Measurements from ENCODE around the gene LIPC. TPM values are rescaled to one million over a fixed set of nuclear protein-coding genes. Genes with fewer than 3 reads are reported as not detected.

LIPC gene
- total and polyA plus RNA-seq, 9 of the 15 experiments (the other 6 are each of a cell fraction or from before 2014, with no cell fraction given): 0.07 to 0.41 (median 0.11) TPM; not detected in 2

DNA sequence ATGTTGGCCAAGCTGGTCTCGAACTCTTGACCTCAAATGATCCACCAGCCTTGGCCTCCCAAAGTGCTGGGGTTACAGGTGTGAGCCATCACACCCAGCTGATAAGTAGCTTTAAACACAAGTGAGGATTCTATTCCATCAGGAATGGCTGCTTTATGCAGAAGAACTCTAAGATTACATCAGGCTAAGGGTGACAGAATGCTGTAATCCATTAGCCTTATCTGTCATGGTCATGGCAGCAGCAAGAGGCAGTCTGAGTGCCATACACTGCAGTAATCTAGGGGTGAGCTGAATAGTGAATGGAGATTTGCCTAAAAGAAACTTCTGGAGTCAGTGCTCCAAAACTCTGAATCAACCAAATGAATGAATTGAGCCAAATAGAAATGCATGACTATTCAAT is 39.6 kb downstream of the LIPC start (continued):
- TF ChIP-seq FOXJ2 (tag; IDR thresholded peaks at IDR 0.05) (0 out of 2 replicates have a peak, but pooled peaks have one; percentile 40), TRIM24 (IDR thresholded peaks at IDR 0.05) (peak in 1 of 2 experiments; percentile 14; a peak in 1 of 4 replicates), ZNF311 (CRISPR knock-in tag; IDR thresholded peaks at IDR 0.05) (no peak)
- TF ChIP-seq, protein P1, sequence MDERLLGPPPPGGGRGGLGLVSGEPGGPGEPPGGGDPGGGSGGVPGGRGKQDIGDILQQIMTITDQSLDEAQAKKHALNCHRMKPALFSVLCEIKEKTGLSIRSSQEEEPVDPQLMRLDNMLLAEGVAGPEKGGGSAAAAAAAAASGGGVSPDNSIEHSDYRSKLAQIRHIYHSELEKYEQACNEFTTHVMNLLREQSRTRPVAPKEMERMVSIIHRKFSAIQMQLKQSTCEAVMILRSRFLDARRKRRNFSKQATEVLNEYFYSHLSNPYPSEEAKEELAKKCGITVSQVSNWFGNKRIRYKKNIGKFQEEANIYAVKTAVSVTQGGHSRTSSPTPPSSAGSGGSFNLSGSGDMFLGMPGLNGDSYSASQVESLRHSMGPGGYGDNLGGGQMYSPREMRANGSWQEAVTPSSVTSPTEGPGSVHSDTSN (CRISPR knock-in tag; IDR thresholded peaks at IDR 0.05; ENCODE audit: low read depth): no peak
- TF ChIP-seq, protein P1 (tag; conservative IDR thresholded peaks at IDR 0.05; ENCODE audit: low read depth): peak; percentile 67

DNA sequence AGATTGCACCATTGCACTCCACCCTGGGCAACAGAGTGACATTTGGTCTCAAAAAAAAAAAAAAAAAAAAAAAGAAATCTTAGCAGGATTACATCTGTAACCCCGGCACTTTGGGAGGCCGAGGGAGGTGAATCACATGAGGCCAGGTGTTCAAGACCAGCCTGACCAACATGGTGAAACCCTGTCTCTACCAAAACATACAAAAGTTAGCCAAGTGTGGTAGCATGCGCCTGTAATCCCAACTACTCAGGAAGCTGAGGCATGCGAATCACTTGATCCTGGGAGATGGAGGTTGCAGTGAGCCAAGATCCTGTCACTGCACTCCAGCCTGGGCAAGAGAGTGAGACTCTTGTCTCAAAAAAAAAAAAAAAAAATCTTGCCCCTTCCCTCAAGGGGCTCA is 40.4 kb downstream of the LIPC start:
- no peak for FAIRE-seq
- in situ Hi-C loops (cut with MboI): no loop called here

More for the DNA sequence above, 40.4 kb downstream of the LIPC start:
- intact Hi-C loops (cut with micrococcal nuclease): no loop called here
- BruUV-seq (replicated peaks): no TSS peak
- POLR2A ChIA-PET: interaction anchor here (0.6 kb wide), 1 partner anchor 14 kb away, joined by 3 read pairs; no protein-coding TSS in a partner anchor
- H2AFZ ChIP-seq (ENCODE audit: low read depth, low read length): no peak overlapping the region
- no peaks in the 10 kb centered on the region for H3K27me3 ChIP-seq (ENCODE audit: control insufficient read depth in 2 of 2, insufficient read depth in 2 of 2, low read length in 2 of 2)
- H3K9me3 ChIP-seq (replicated peaks; ENCODE audit: control insufficient read depth, insufficient read depth, low read depth, low read length): no peaks in the 10 kb centered on the region
- H3K79me2 ChIP-seq (ENCODE audit: control insufficient read depth, insufficient read depth, low read length): no peaks in the 10 kb centered on the region
- TF ChIP-seq ZNF121 (CRISPR knock-in tag; conservative IDR thresholded peaks at IDR 0.05) (peak; percentile 6; the same call in 1 of the 2 replicates), MCM3 (IDR thresholded peaks at IDR 0.05) (no peak)
- no peak overlapping the region for H3K4me3 ChIP-seq
- no peak overlapping the region for H3K9ac ChIP-seq (ENCODE audit: insufficient read depth in 1 of 2, low read depth in 2 of 2, low read length in 2 of 2)
- CTCF ChIA-PET (ENCODE audit: low intra/inter-chr PET ratio): no interaction called here
- no peaks in the 10 kb centered on the region for H4K20me1 ChIP-seq (replicated peaks; ENCODE audit: control insufficient read depth, insufficient read depth, low read length)
- H3K4me1 ChIP-seq (replicated peaks in 1 of 2; ENCODE audit: control insufficient read depth in 2 of 2, insufficient read depth in 2 of 2, low read length in 2 of 2): peaks cover 0 to 20% of the 10 kb centered on the region in 2 experiments; a peak in 4 of 5 replicates
- no peaks in the 10 kb centered on the region for H3K36me3 ChIP-seq (ENCODE audit: control insufficient read depth, insufficient read depth, low read length)
- no peak overlapping the region for H3K4me2 ChIP-seq (ENCODE audit: insufficient read depth, low read length)
- no peak for DNase-seq (ENCODE audit: extremely low read depth in 1 of 4, low spot score in 3 of 4)
- no peaks in the 10 kb centered on the region for H3K9me1 ChIP-seq (ENCODE audit: control insufficient read depth, insufficient read depth, low read length)
- 81% methylated on average over 4 of the region's 4 CpGs for whole genome bisulfite sequencing (ENCODE audit: insufficient coverage, low coverage, missing lambda C conversion rate)
- no peak for ATAC-seq
- no peak overlapping the region for H3K27ac ChIP-seq (ENCODE audit: extremely low read depth, low read depth, low read length)
